ENCODE measurements around the gene MARCHF6.
"Not testable (repeated sequence)": the region's sequence is repeated elsewhere in the genome, so short reads cannot be mapped to it uniquely, and the experiment has no call there.

MARCHF6 gene

GRCh38 chr5:10381803-10382202 lies 28.3 kb downstream of the MARCHF6 start:
- DNase-seq (ENCODE audit: low spot score): no peak

- no peak for DNase-seq (ENCODE audit: low spot score)
These were observed 31.0 kb downstream of the MARCHF6 start for GRCh38 chr5:10384483-10384882.

DNA sequence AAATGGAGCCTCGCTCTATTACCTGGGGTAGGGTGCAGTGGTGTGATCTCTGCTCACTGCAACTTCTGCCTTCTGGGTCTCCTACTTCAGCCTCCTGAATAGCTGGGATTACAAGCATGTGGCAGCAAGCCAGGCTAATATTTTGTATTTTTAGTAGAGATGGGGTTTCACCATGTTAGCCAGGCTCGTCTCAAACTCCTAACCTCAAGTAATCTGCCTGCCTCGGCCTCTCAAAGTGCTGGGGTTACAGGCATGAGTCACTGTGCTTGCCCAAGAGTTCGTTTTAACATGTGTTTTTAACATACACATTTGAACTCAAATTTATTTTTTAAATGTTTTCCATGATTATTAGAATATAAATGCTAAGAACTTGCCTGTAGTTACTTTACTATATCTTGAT lies 34.2 kb downstream of the MARCHF6 start:
- no peak for DNase-seq (ENCODE audit: low spot score)

DNA sequence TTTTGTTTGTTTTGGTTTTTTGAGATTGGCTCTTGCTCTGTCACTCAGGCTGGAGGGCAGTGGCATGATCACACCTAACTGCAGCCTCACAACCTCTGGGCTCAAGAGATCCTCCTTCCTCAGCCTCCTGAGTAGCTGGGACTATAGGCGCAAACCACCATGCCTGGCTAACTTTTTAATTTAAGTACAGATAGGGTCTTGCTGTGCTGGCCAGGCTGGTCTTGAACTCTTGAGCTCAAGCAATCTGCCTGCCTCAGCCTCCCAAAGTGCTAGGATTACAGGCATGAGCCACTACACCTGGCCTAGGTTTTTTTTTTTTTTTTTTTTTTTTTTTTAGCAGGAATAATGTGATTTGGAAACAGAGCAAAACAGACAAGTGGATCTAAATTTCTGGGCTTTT lies 37.6 kb downstream of the MARCHF6 start:
- DNase-seq (ENCODE audit: low spot score): no peak

GRCh38 chr5:10392567-10393328 lies 39.3 kb downstream of the MARCHF6 start:
- not testable (repeated sequence) for DNase-seq (ENCODE audit: low spot score)

DNA sequence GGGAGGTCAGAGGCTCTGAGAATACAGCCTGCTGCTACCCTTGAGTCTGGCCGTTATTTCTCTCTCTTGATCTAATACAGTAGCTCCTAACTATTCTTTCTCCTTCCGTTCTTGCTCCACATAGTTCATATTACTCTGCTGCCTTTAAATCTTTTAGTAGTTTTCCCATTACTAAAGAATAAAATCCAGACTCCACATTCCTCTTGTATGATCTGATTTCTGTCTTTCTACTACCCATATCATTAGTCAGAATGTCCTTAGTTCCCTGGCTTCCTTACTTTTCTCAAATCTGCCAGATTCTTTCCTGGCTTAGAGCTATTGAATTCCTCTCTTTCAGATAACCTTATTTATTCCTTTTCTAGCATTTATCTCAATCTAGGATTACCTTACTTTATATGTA lies 40.0 kb downstream of the MARCHF6 start:
- no peak for DNase-seq (ENCODE audit: low spot score)

GRCh38 chr5:10396552-10396951 lies 43.1 kb downstream of the MARCHF6 start:
- DNase-seq (ENCODE audit: low spot score): no peak

DNA sequence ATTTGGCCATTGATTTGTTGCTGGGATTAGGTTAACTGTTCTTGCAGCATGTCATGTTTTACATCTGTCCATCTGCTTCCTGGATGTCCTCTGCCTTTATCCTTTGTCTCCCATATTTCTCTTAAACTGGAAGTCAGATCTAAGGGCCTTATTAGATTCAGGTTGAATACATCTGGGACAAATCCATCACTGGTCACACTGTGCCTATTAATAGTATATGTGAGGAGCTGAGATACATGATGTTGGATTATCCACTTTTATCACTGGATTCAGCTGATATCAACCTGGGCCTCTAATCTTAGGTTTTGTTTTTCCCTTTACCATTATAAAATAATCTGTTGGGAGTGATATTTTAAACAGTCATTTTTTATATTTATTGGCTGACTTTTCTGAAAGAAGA lies 46.3 kb downstream of the MARCHF6 start:
- DNase-seq (ENCODE audit: low spot score): no peak

- peak; percentile 43 for DNase-seq (ENCODE audit: low spot score)
These were observed 46.9 kb downstream of the MARCHF6 start for GRCh38 chr5:10400411-10400810.

DNA sequence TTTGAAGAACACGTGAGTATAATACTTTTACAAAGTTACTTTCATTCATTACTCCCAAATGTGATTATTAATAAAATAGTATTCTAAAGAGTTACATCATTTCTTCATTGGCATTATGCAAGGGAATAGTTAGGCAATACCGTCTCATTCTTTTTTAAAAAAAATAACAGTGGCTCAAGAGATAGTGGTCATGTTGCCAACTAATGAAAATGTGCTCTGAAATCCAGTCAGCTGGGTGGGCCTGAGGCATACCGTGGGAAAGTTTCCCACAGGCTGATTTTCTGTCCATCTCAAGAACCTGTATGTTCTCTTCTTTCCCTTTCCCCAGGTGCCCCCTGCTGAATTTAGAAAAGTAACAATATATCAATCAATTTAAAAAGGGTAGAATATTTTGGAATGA lies 47.3 kb downstream of the MARCHF6 start:
- DNase-seq (ENCODE audit: low spot score): no peak

- no peak for DNase-seq (ENCODE audit: low spot score)
These were observed 48.0 kb downstream of the MARCHF6 start for GRCh38 chr5:10401498-10401897.
